Effector CD8-positive, alpha-beta T cell (primary cell): ENCODE measurements around the gene LYSET.
"Not testable (repeated sequence)": the region's sequence is repeated elsewhere in the genome, so short reads cannot be mapped to it uniquely, and the experiment has no call there.

Experiments
- DNase-seq: peaks from one replicate; lab custom pipeline; 2025; lab: John Stamatoyannopoulos, UW

The LYSET gene

GRCh38 chr14:93168610-93169009 is 16.5 kb upstream of the LYSET start:
- DNase-seq = not testable (repeated sequence)

- not testable (repeated sequence) for DNase-seq
Measured at GRCh38 chr14:93169619-93170018, 15.5 kb upstream of the LYSET start.

GRCh38 chr14:93170141-93170540 is 15.0 kb upstream of the LYSET start:
- DNase-seq = not testable (repeated sequence)

- DNase-seq = no peak
Measured at GRCh38 chr14:93171376-93171775, 13.7 kb upstream of the LYSET start.

GRCh38 chr14:93173943-93174395 is 11.1 kb upstream of the LYSET start:
- no peak for DNase-seq

GRCh38 chr14:93174731-93175130 is 10.4 kb upstream of the LYSET start:
- DNase-seq = not testable (repeated sequence)

GRCh38 chr14:93175492-93175891 is 9.6 kb upstream of the LYSET start:
- DNase-seq = no peak

- no peak for DNase-seq
Measured at GRCh38 chr14:93183596-93184317, 1.4 kb upstream of the LYSET start.

GRCh38 chr14:93185349-93185720 is 218 bp downstream of the LYSET start:
- DNase-seq = no peak

GRCh38 chr14:93186466-93186865 is 1.3 kb downstream of the LYSET start:
- no peak for DNase-seq

GRCh38 chr14:93186956-93187355 is 1.8 kb downstream of the LYSET start:
- no peak for DNase-seq

- no peak for DNase-seq
Measured at GRCh38 chr14:93195316-93195999, 10.3 kb downstream of the LYSET start.

- no peak for DNase-seq
Measured at GRCh38 chr14:93199031-93199430, 13.9 kb downstream of the LYSET start.

GRCh38 chr14:93200553-93200952 is 15.4 kb downstream of the LYSET start:
- no peak for DNase-seq

GRCh38 chr14:93201155-93201704 is 16.1 kb downstream of the LYSET start:
- DNase-seq = no peak

- peak; percentile 79 for DNase-seq
Measured at GRCh38 chr14:93206793-93207467, 21.8 kb downstream of the LYSET start, which contains the start of the genes GON7 and UBR7. Gene GON7, minus strand, starts transcription at chr14:93207065. Its CDS starts 28 bp downstream, at chr14:93207037. Gene UBR7, plus strand, starts transcription at chr14:93207256. Its CDS starts 36 bp downstream, at chr14:93207292.

GRCh38 chr14:93207468-93208308 is 22.6 kb downstream of the LYSET start:
- DNase-seq = no peak

- no peak for DNase-seq
Measured at GRCh38 chr14:93212432-93212831, 27.3 kb downstream of the LYSET start.

- no peak for DNase-seq
Measured at GRCh38 chr14:93214598-93214997, 29.5 kb downstream of the LYSET start.

GRCh38 chr14:93219103-93219726 is 34.1 kb downstream of the LYSET start:
- peak; percentile 19 for DNase-seq

- no peak for DNase-seq
Measured at GRCh38 chr14:93220509-93220908, 35.4 kb downstream of the LYSET start.
